Endometrial microvascular endothelial cells (primary cell): ENCODE results near the gene UBAC2. TPM values are rescaled to one million over a fixed set of nuclear protein-coding genes. Genes with fewer than 3 reads are reported as not detected.

Source experiments
- in situ Hi-C: cut with HindIII; loops from 2 replicates; pipeline ENCODE4 v1.10.0; 2017; ENCODE audit warnings: low sequenced_read_pairs, low pct_unique_long_range_greater_than_20kb; ENCODE audit errors: inconsistent ontology term
- total RNA-seq: library from RNA; depleted of rRNA; stranded (reverse); fragments of >200 nt; gene quantifications from one replicate; pipeline ENCODE4 v1.2.3, GENCODE V29; 2015; ENCODE audit errors: inconsistent ontology term

Gene UBAC2
- total RNA-seq, result 56.8 TPM

- in situ Hi-C loops, result no loop called here
Measured at GRCh38 chr13:99200432-99201167, at the start of gene UBAC2. UBAC2 (plus strand) TSS chr13:99200854; CDS start chr13:99200909, 55 bp downstream.

GRCh38 chr13:99151516-99151915 lies 49.1 kb upstream of the UBAC2 start:
- in situ Hi-C loops, result no loop called here

GRCh38 chr13:99153219-99153618 lies 47.4 kb upstream of the UBAC2 start:
- in situ Hi-C loops, result no loop called here

GRCh38 chr13:99154064-99154463 lies 46.6 kb upstream of the UBAC2 start:
- in situ Hi-C loops, result no loop called here

- in situ Hi-C loops, result no loop called here
Measured at GRCh38 chr13:99155821-99156220, 44.8 kb upstream of the UBAC2 start.

- in situ Hi-C loops, result no loop called here
Measured at GRCh38 chr13:99157046-99157445, 43.6 kb upstream of the UBAC2 start.

- in situ Hi-C loops, result no loop called here
Measured at GRCh38 chr13:99158846-99159245, 41.8 kb upstream of the UBAC2 start.

GRCh38 chr13:99159331-99160061 lies 41.2 kb upstream of the UBAC2 start:
- in situ Hi-C loops, result no loop called here

GRCh38 chr13:99160415-99160814 lies 40.2 kb upstream of the UBAC2 start:
- in situ Hi-C loops, result no loop called here

GRCh38 chr13:99161512-99161911 lies 39.1 kb upstream of the UBAC2 start:
- in situ Hi-C loops, result no loop called here

- in situ Hi-C loops, result no loop called here
Measured at GRCh38 chr13:99162567-99163361, 37.9 kb upstream of the UBAC2 start.

GRCh38 chr13:99164226-99164625 lies 36.4 kb upstream of the UBAC2 start:
- in situ Hi-C loops, result no loop called here

GRCh38 chr13:99165753-99166587 lies 34.7 kb upstream of the UBAC2 start:
- in situ Hi-C loops, result no loop called here

GRCh38 chr13:99172951-99173350 lies 27.7 kb upstream of the UBAC2 start:
- in situ Hi-C loops, result no loop called here

- in situ Hi-C loops, result no loop called here
Measured at GRCh38 chr13:99173606-99174005, 27.0 kb upstream of the UBAC2 start.

- in situ Hi-C loops, result no loop called here
Measured at GRCh38 chr13:99174533-99175100, 26.0 kb upstream of the UBAC2 start.

- in situ Hi-C loops, result no loop called here
Measured at GRCh38 chr13:99176309-99177276, 24.1 kb upstream of the UBAC2 start.
